ENCODE data around the gene FUT9.

DNA sequence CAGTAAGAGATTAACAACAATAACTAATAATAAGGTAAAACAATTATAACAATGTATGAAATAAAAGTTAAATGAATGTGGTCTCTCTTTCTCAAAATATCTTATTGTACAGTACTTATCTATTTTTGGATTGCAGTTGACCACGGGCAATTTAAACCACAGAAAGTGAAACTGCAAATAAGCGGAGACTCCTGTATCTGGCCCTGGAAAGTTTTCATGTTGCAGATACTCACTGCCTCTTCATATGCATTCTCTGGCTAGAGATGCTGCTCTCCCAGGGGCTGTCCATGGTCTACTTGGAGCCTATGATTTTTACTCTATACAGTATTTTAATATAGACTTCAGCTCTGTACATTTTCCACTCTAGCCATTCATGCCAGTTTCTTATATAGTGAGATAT is 230.8 kb downstream of the FUT9 start:
- TF ChIP-seq CTCF (conservative IDR thresholded peaks at IDR 0.05; ENCODE audit: low read depth in 2 of 2) = no peak
- no peak for TF ChIP-seq EZH2 (IDR thresholded peaks at IDR 0.05; ENCODE audit: low read depth, unreplicated experiment)
- TF ChIP-seq POLR2AphosphoS5 (IDR thresholded peaks at IDR 0.05; ENCODE audit: low read depth) = no peak
- no peak for TF ChIP-seq EZH2phosphoT487 (IDR thresholded peaks at IDR 0.05; ENCODE audit: unreplicated experiment)
- TF ChIP-seq REST (IDR thresholded peaks at IDR 0.05; ENCODE audit: unreplicated experiment) = no peak
- TF ChIP-seq ZNF331 (CRISPR knock-in tag; IDR thresholded peaks at IDR 0.05; ENCODE audit: low read depth) = no peak
- no peak for TF ChIP-seq STAT1 (IDR thresholded peaks at IDR 0.05; ENCODE audit: unreplicated experiment)
- TF ChIP-seq JUNB (IDR thresholded peaks at IDR 0.05; ENCODE audit: unreplicated experiment) = no peak

Data from GM23338 (cell line).